ENCODE data around the gene GTF3C5. TPM values are rescaled to one million over a fixed set of nuclear protein-coding genes. Genes with fewer than 3 reads are reported as not detected.

GTF3C5 gene
- total and polyA plus RNA-seq, 9 of the 15 experiments (the other 6 are each of a cell fraction or from before 2014, with no cell fraction given) = 3.8 to 118 (median 83.7) TPM

GRCh38 chr9:132991351-132992300 is 39.2 kb upstream of the GTF3C5 start:
- intact Hi-C loops (cut with micrococcal nuclease) = no loop called here
- TF ChIP-seq ZFX (CRISPR knock-in tag; IDR thresholded peaks at IDR 0.05) (no peak), SRSF7 (optimal IDR thresholded peaks at IDR 0.05; ENCODE audit: low read depth, low read length) (no peak), ZNF431 (CRISPR knock-in tag; IDR thresholded peaks at IDR 0.05) (no peak), ERF (CRISPR knock-in tag; IDR thresholded peaks at IDR 0.05) (no peak), ETS2 (tag; IDR thresholded peaks at IDR 0.05; ENCODE audit: borderline replicate concordance, poor library complexity, severe bottlenecking) (no peak), ZNF507 (tag; conservative IDR thresholded peaks at IDR 0.05) (no peak), ZNF408 (CRISPR knock-in tag; IDR thresholded peaks at IDR 0.05; ENCODE audit: low read depth) (no peak), NR1H2 (CRISPR knock-in tag; IDR thresholded peaks at IDR 0.05) (no peak), ZNF184 (CRISPR knock-in tag; IDR thresholded peaks at IDR 0.05) (no peak), SUPT5H (IDR thresholded peaks at IDR 0.05) (peak; percentile 50; the same call in 1 of the 2 replicates), SNAPC5 (CRISPR knock-in tag; IDR thresholded peaks at IDR 0.05) (no peak), TSHZ1 (CRISPR knock-in tag; IDR thresholded peaks at IDR 0.05) (no peak), SIN3A (IDR thresholded peaks at IDR 0.05; ENCODE audit: borderline replicate concordance in 2 of 2, control insufficient read depth in 1 of 2, low read depth in 2 of 2, low read length in 2 of 2) (no peak), POLR2A (conservative IDR thresholded peaks at IDR 0.05) (0 out of 2 replicates have a peak, but pooled peaks have one; percentile 18), USF1 (CRISPR knock-in tag; IDR thresholded peaks at IDR 0.05) (0 out of 2 replicates have a peak, but pooled peaks have one; percentile 29), PURB (CRISPR knock-in tag; IDR thresholded peaks at IDR 0.05; ENCODE audit: low read depth) (no peak), HEY1 (CRISPR knock-in tag; IDR thresholded peaks at IDR 0.05; ENCODE audit: borderline replicate concordance) (no peak), XRCC3 (IDR thresholded peaks at IDR 0.05) (no peak), ZNF583 (CRISPR knock-in tag; IDR thresholded peaks at IDR 0.05) (no peak)

More at GRCh38 chr9:132991351-132992300, 39.2 kb upstream of the GTF3C5 start:
- Histone ChIP-seq H3K9ac (ENCODE audit: insufficient read depth in 1 of 2, low read depth in 2 of 2, low read length in 2 of 2) (no peak overlapping the region), H3K4me3 (no peak overlapping the region), H3K27me3 (ENCODE audit: control insufficient read depth in 2 of 2, insufficient read depth in 2 of 2, low read length in 2 of 2) (no peaks in the 10 kb centered on the region), H3K9me3 (replicated peaks; ENCODE audit: control insufficient read depth, insufficient read depth, low read depth, low read length) (no peaks in the 10 kb centered on the region), H3K4me2 (ENCODE audit: insufficient read depth, low read length) (no peak overlapping the region), H3K4me1 (replicated peaks in 1 of 2; ENCODE audit: control insufficient read depth in 2 of 2, insufficient read depth in 2 of 2, low read length in 2 of 2) (peaks cover 34 to 70% of the 10 kb centered on the region in 2 experiments), H3K27ac (ENCODE audit: extremely low read depth, low read depth, low read length) (no peak overlapping the region; the same call in 2 of the 3 replicates), H2AFZ (ENCODE audit: low read depth, low read length) (no peak overlapping the region), H3K9me1 (ENCODE audit: control insufficient read depth, insufficient read depth, low read length) (peaks cover 4% of the 10 kb centered on the region), H3K36me3 (ENCODE audit: control insufficient read depth, insufficient read depth, low read length) (peaks cover 78% of the 10 kb centered on the region), H3K79me2 (ENCODE audit: control insufficient read depth, insufficient read depth, low read length) (peaks cover 10% of the 10 kb centered on the region; the same call in 2 of the 3 replicates), H4K20me1 (replicated peaks; ENCODE audit: control insufficient read depth, insufficient read depth, low read length) (no peaks in the 10 kb centered on the region)
- ChIA-PET CTCF (ENCODE audit: low intra/inter-chr PET ratio) (no interaction called here), POLR2A (interaction anchor here (1.1 to 1.4 kb wide), 3 partner anchors 9 to 12 kb away, joined by 3 to 7 read pairs (median 4); no protein-coding TSS in a partner anchor)
- in situ Hi-C loops (cut with MboI) = no loop called here
- 85% methylated on average over 14 of the region's 16 CpGs for WGBS (ENCODE audit: insufficient coverage, low coverage, missing lambda C conversion rate)
- no peak for DNase-seq (ENCODE audit: extremely low read depth in 1 of 4, low spot score in 3 of 4)
- no peak for FAIRE-seq
- BruUV-seq (replicated peaks) = no TSS peak
- ATAC-seq = no peak
